ENCODE results near the gene ZNF827. TPM values are rescaled to one million over a fixed set of nuclear protein-coding genes. Genes with fewer than 3 reads are reported as not detected.

ZNF827 gene
- total RNA-seq, 4 donors from 2014 or later: 3.0 to 11.0 (median 8.8) TPM

DNA sequence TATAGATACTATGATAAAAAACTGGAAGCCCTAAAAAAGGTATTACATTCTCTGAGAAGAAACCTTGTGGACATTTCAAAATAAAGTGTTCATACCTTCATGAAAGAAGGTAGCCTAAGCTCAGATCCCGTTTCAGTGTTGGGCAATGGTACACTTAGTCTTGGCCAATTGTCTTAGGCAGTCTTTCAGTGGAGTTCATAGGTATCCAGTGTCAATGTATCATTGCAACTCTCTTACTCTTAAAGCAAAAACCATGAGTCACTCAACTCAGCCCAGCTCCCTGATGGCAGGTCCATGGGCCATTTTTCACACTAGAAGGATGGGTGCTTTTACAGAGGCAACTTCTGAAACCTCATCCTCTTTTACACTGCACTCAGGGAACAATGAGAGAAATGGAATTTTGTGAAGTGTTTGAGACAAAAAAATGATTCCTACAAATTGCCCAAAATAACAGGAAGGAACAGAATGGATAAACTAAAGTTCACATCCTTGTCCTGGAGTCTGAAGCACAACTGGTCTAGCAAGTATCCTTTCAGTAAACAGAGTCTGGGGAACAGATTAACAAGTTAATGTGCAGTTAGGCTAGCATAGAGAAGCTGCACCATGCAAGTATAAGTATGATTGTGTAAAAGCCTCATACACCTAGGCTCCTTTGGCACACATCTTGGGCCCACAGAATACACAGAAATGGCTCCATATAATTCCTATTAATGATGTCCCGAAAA lies 7.0 kb upstream of the ZNF827 start:
- WGBS: 93% methylated on average over 2 of the region's 2 CpGs
- Histone ChIP-seq H3K27ac (no peak overlapping the region), H3K4me1 (no peaks in the 10 kb centered on the region), H3K27me3 (no peaks in the 10 kb centered on the region), H3K4me3 (no peak overlapping the region), H3K36me3 (no peaks in the 10 kb centered on the region), H3K9me3 (no peaks in the 10 kb centered on the region)
- TF ChIP-seq EP300 (IDR thresholded peaks at IDR 0.05) (no peak), POLR2AphosphoS5 (IDR thresholded peaks at IDR 0.05) (no peak), POLR2A (IDR thresholded peaks at IDR 0.05) (no peak)
- TF ChIP-seq, protein P1, sequence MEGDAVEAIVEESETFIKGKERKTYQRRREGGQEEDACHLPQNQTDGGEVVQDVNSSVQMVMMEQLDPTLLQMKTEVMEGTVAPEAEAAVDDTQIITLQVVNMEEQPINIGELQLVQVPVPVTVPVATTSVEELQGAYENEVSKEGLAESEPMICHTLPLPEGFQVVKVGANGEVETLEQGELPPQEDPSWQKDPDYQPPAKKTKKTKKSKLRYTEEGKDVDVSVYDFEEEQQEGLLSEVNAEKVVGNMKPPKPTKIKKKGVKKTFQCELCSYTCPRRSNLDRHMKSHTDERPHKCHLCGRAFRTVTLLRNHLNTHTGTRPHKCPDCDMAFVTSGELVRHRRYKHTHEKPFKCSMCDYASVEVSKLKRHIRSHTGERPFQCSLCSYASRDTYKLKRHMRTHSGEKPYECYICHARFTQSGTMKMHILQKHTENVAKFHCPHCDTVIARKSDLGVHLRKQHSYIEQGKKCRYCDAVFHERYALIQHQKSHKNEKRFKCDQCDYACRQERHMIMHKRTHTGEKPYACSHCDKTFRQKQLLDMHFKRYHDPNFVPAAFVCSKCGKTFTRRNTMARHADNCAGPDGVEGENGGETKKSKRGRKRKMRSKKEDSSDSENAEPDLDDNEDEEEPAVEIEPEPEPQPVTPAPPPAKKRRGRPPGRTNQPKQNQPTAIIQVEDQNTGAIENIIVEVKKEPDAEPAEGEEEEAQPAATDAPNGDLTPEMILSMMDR (IDR thresholded peaks at IDR 0.05): no peak
- no peak for DNase-seq (ENCODE audit: low spot score in 2 of 2)

GRCh38 chr4:145944886-145945285 lies 6.3 kb upstream of the ZNF827 start:
- DNase-seq (ENCODE audit: low spot score in 2 of 2): no peak
- TF ChIP-seq POLR2A (IDR thresholded peaks at IDR 0.05): no peak
- Histone ChIP-seq H3K27ac (no peak overlapping the region), H3K4me1 (no peaks in the 10 kb centered on the region), H3K27me3 (no peaks in the 10 kb centered on the region), H3K9me3 (no peaks in the 10 kb centered on the region), H3K36me3 (no peaks in the 10 kb centered on the region), H3K4me3 (no peak overlapping the region)
- WGBS: 89% methylated on average over 2 of the region's 2 CpGs

- no peak overlapping the region for H3K4me3 ChIP-seq
- no peaks in the 10 kb centered on the region for H3K27me3 ChIP-seq
- H3K36me3 ChIP-seq: no peaks in the 10 kb centered on the region
- no peaks in the 10 kb centered on the region for H3K9me3 ChIP-seq
- no peak for DNase-seq (ENCODE audit: low spot score in 2 of 2)
- H3K4me1 ChIP-seq: peaks cover 9% of the 10 kb centered on the region
- no peak for TF ChIP-seq POLR2A (IDR thresholded peaks at IDR 0.05)
- no peak for TF ChIP-seq EP300 (IDR thresholded peaks at IDR 0.05)
- TF ChIP-seq, protein P1 (IDR thresholded peaks at IDR 0.05): no peak
- TF ChIP-seq POLR2AphosphoS5 (IDR thresholded peaks at IDR 0.05): no peak
- H3K27ac ChIP-seq: no peak overlapping the region
Observed at GRCh38 chr4:145939856-145940255, 1.2 kb upstream of the ZNF827 start.

DNA sequence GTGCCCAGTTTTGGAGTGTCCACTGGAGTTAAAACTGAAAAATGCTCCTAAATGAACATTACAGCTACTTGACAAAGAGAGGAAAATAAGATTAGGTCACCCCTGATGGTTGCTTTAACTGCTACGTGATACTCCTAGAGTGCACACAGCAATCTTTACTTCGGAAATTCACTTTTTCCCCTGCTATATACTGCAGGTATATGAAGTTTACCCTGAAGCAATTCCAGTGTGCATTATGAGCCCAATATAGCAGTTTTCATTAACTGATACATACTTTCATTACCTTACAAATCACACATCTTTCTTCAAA lies 773 bp upstream of the ZNF827 start:
- H3K4me3 ChIP-seq: no peak overlapping the region
- H3K27ac ChIP-seq: no peak overlapping the region
- DNase-seq (ENCODE audit: low spot score in 2 of 2): no peak
- TF ChIP-seq POLR2A (IDR thresholded peaks at IDR 0.05) (no peak), POLR2AphosphoS5 (IDR thresholded peaks at IDR 0.05) (no peak), EP300 (IDR thresholded peaks at IDR 0.05) (no peak)
- TF ChIP-seq, protein P1 (IDR thresholded peaks at IDR 0.05): no peak
- peaks cover 9% of the 10 kb centered on the region for H3K4me1 ChIP-seq
- no peaks in the 10 kb centered on the region for H3K27me3 ChIP-seq
- no peaks in the 10 kb centered on the region for H3K9me3 ChIP-seq
- WGBS: 55% methylated on average over 2 of the region's 2 CpGs
- no peaks in the 10 kb centered on the region for H3K36me3 ChIP-seq

DNA sequence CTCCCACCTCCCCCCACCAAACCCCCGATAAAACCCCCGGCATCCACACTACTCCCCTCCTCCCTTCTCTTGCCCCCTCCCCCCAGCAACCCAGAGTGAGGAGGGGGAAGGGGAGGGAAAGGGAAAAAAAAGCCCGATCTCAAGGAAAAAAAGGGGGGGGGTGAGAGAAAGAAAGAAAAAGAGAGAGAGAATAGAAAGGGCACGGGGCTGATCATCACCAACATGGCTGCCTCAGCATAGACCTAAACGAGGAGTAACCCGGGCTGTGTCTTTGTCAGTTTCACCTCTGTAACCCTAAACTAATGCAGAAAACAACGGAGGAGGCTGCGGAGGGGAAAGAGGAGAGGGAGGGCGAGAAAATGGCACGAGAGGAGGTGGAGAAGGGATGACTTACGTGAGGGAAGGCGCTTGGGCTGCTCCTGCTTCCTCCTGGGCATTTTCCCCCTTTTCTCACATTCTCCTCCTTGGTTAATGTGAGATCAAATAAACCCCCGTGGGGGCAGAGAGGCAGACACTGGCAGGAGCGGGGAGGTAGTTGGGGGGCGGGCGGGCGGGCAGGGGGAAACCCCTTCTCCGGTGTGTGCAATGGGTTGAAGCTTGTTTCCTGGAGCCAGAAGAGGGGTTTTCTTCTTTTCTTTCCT lies 532 bp downstream of the ZNF827 start:
- peak overlapping the region; percentile 93 for H3K27ac ChIP-seq
- no peaks in the 10 kb centered on the region for H3K36me3 ChIP-seq
- no peak for DNase-seq (ENCODE audit: low spot score in 2 of 2)
- peaks cover 9% of the 10 kb centered on the region for H3K4me1 ChIP-seq
- H3K4me3 ChIP-seq: peak overlapping the region; percentile 89
- whole genome bisulfite sequencing: under 1% methylated on average over 18 of the region's 18 CpGs
- no peak for TF ChIP-seq EP300 (IDR thresholded peaks at IDR 0.05)
- no peaks in the 10 kb centered on the region for H3K27me3 ChIP-seq
- no peaks in the 10 kb centered on the region for H3K9me3 ChIP-seq

DNA sequence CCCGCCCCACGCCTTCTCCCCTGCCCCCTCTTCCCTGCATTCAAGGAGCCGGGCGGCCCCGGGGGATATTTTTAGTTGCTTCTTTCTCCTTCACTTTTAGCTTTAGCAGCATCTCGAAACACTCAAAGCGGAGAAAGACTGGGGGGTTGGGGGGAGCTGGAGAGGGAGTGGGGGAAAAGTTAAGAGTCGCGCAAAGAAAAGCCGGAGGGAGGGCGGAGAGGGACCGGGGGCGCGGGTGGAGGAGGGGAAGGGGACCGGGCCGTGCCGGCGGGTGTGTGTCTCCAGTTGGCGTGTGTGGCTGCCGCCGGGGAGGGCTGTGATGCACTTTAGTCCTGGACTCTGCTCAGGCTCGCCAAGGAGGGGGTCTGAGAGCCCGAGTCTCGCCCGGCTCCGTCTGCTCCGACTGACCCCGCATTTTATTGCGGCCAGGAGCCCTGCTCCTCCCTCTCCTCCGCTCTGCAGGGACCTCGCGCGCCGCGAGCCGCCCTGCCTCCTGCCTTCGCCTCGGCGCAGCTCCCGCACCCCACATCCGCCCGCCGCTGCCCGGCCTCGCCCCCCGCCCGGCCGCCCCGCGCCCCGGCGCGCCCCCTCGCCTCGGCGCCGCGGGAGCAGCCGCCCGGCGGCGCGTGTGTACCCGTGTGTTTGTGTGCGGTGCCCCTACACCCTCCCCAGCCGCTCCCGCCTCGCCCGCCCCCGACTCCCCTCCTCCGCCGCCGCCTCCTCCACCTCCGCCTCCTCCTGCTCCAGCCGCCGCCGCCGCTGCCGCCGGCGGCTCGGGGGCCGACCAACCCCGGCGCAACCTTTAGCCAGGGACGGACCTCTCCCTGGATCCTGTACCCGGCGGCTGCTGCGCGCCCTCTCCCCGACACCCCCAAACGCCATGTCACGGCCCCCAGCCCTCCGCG lies 1.4 kb downstream of the ZNF827 start:
- Histone ChIP-seq H3K4me3 (peak overlapping the region; percentile 89), H3K27ac (peak overlapping the region; percentile 93), H3K4me1 (peaks cover 9% of the 10 kb centered on the region), H3K36me3 (no peaks in the 10 kb centered on the region), H3K9me3 (no peaks in the 10 kb centered on the region), H3K27me3 (no peaks in the 10 kb centered on the region)
- WGBS: 1% methylated on average over 35 of the region's 95 CpGs
- TF ChIP-seq, protein P1 (IDR thresholded peaks at IDR 0.05): no peak
- TF ChIP-seq POLR2AphosphoS5 (IDR thresholded peaks at IDR 0.05): no peak
- TF ChIP-seq POLR2A (IDR thresholded peaks at IDR 0.05): no peak
- TF ChIP-seq EP300 (IDR thresholded peaks at IDR 0.05): no peak
- peak; percentile 78 to 79 for DNase-seq (ENCODE audit: low spot score in 2 of 2)
